Stimulated activated CD4-positive, alpha-beta T cell treated with anti-CD3 and anti-CD28 coated beads, Interleukin-4, amount 100 ng/mL, for 48 hours (primary cell): ENCODE data around the gene OBP2B.
"Not testable (repeated sequence)": the region's sequence is repeated elsewhere in the genome, so short reads cannot be mapped to it uniquely, and the experiment has no call there.

Experiments
- DNase-seq, 2 donors: peaks; one replicate each; pipeline ENCODE4 v3.0.0-alpha.2; 2020; ENCODE audit warnings: low read depth in 2 of 2

The OBP2B gene

DNA sequence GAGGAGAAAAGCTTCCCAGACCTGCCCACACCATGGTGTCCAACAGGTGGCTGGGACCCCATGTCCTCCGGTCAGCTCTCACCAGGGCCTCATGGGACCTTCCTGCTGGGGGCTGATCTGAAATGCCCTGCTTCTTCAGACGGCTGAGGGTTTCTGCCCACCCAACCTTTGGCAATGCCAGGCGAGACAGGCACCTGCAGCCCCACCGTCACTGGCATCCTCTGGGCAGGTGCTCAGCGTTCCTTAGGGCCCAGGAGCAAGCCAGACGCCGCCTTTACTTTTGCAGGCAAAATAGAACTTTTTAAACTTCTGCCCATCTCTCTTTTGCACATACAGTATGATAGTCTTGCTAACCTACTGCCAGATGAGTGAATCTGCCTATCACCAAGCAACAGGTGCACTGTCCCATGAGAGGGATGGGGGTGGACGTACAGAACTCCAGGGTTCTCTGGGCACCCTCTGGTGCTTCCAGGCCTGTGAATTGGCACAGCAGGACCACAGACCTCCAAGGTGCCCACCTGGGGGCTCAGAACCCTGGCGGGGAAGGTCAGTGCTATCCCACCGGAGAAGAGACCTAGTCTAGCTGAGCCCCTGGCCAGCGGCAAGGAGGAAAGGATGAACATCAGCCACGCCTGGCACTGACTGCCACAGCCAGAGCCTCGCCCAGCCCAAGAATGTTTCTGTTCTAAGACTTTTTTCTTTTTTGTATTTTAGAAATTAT, 7.5 kb downstream of the OBP2B start:
- no peak for DNase-seq

DNA sequence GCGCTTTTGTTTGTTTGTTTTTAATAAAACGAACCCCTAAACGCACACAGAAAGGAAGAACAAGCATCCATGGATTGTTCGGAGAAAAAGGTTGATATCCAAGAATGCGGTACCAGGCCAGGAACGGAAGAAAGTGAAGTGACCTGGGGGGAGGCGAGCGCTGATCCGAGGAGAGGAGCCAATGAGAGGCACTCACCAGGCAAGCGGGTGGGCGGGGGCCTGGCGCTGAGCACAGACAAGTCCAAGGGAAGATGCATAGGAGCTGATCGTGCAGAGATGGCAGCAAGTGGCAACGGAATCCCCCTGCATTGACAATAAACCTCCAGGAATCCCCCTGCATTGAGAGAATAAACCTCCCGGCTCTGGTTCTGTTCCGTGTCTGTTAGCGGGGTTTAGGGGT, 8.4 kb downstream of the OBP2B start:
- no peak for DNase-seq

- peak in 1 of 2 donors; percentile 38 for DNase-seq
These were observed 9.3 kb downstream of the OBP2B start for GRCh38 chr9:133199648-133200321.

DNA sequence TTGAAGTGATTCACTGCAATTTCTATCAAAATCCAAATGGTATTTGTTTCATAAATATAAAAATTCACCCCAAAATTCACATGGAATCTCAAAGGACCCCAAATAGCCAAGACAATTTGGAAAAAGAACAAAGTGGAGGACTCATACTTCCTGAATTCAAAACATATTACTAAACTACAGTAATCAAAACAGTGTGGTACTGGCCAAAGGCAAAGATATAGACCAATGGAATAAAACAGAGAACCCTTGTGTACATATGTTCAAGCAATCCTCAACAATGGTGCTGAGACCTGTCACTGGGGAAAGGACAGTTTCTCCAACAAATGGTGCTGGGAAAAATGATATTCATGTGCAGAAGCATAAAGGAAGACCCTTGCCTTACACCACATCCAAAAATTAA, 14.0 kb downstream of the OBP2B start:
- no peak for DNase-seq

DNA sequence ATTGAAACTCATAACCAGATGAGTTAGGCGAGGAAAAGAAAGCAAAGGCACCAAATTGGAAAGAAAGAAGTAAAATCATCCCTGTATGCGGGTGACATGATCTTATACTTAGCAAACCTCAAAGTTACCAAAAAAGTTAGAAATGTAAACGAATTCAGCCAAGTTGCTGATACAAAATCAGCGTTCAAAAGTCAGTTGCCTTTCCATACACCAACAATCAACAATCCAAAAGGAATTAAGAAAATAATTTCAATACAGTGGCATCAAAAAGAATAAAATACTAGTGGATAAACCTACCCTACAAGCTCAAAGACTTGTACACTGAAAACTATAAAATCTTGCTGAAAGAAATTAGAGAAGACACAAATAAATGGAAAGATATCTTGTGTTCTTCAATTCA, 14.5 kb downstream of the OBP2B start:
- DNase-seq, result no peak

GRCh38 chr9:133191989-133192388, 17.1 kb downstream of the OBP2B start:
- DNase-seq, result no peak

DNA sequence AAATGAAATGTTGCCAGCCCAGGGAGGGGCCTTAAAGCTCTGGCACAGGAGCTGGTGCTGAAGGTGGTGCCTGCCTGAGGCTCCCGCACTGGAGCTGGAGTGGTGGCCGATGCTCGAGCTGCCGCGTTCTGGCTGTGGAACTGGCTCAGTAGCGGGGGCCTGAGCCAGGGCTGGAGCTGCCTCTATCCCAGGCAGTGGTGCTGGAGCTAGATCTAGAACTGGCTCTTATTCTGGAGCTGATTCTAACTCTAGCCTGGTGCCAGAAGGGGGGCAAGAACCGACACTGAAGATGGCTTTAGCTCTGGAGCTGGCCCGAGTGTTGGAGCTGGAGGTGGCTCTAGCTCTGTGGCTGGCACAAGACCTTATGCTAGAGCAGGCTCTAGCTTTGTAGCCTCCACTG, 19.2 kb downstream of the OBP2B start:
- DNase-seq, result no peak

GRCh38 chr9:133188843-133189180, 20.2 kb downstream of the OBP2B start:
- DNase-seq, result no peak

- DNase-seq, result no peak
These were observed 20.8 kb downstream of the OBP2B start for GRCh38 chr9:133188006-133188842.

DNA sequence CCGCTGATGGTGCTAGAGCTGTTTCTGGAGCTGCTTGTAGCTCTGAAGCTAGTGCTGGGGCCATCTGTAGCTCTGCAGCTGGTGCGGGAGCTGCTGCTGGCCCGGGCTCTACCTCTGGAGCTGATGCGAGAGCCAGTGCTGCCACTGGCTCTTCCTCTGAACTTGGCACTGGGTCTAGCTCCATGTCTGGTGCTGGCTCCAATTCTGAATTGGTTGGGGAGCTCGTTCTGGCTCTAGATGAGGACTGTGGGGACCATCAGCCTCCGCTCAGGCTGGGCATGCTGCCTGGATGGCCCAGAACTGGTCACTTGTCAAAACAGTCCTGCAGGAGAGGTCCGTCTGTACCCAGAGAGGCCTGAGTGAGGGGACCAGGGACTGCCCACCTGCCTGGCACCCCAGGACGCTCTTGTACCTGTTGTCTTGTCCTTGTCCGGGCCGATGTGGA, 21.5 kb downstream of the OBP2B start:
- no peak for DNase-seq

- DNase-seq, result no peak
These were observed 22.3 kb downstream of the OBP2B start for GRCh38 chr9:133186736-133187135.

DNA sequence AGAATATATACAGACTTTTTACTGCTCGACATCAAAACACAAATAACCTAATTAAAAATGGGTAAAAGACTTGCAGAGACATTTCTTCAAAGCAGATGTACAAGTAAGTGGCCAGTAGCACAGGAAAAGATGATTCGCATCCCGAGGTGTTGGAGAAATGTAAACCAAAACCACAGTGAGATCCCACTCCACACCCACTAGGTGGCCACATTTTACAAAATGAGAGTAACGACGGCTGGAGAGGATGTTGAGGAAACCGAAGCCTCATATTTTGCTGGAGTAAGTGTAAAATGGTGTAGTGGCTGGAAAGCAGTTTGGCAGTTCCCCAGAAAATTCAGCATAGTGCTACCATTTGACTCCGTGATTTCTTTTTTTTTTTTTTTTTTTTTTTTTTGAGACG, 24.1 kb downstream of the OBP2B start:
- peak; percentile 13 to 23 for DNase-seq

DNA sequence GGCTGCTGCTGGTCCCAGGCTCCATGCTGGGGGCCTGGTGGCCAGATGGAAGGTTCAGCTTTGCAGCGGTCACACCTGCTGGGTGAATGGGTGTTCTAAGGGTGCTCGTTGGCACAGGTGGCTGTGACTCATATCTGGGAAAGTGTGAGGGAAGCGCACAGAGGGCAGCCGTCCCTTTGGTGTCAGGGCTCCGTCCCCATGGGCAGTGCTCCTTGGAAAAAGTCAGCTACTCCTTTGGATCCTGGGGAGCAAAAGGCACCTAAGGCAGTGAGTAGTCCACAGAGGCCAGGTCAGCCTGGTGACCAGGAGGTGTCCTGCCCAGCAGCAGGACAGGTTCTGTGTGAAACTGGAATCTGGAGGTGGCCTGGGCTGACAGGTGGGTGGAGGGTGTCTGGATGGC, 26.9 kb downstream of the OBP2B start:
- no peak for DNase-seq

DNA sequence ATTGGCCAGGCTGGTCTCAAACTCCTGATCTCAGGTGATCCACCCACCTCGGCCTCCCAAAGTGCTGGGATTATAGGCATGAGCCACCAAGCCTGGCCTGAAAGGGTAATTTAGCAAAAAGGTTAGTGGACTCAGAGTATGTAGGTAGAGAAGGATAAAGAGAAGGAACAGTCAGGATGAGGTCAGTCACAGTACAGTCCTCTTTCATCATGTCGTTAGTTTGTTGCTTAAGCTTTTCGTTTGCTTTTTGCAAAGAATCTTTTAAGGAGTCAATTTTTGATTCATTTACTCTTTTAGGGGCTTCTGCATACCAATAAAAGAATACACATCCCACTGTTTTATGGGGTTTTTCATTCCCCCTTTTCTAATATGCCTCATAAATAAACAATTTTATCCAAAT, 27.5 kb downstream of the OBP2B start:
- DNase-seq, result no peak

DNA sequence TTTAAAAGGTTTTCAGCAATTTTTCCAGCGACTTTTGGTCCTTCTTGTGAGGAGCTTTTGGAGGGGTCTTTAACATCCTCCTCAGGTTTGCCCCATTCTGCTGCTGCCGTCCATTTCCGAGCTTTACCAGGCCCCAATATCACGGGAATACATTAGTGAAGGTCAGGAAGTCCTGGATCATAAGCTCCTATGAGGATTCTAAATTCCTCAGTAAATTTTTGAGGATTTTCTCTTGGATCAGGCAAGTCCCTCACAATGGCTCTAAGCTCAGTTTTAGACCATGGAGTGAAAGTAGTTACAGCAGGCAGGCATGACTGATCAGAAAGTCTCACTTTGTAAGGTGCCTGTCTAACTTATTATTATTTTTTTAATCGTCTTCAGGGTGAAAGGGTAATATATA, 28.1 kb downstream of the OBP2B start:
- no peak for DNase-seq

GRCh38 chr9:133173056-133173455, 36.0 kb downstream of the OBP2B start:
- no peak for DNase-seq

- no peak for DNase-seq
These were observed 37.7 kb downstream of the OBP2B start for GRCh38 chr9:133171161-133171961.

DNA sequence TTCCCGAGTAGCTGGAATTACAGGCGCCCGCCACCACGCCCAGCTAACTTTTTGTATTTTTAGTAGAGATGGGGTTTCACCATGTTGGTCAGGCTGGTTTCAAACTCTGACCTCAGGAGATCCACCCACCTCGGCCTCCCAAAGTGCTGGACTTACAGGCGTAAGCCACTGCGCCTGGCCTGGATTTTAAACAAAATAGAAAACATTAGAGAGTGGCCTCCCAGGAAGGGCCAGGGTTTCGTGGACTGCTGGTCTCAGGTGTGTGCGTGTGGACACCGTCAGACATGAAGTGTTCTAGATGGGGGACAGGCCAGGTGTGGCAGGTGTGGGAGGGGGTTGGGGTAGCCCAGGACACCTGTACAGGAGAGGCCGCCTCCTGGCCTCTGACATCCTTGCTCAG, 38.3 kb downstream of the OBP2B start:
- DNase-seq, result no peak

- not testable (repeated sequence) for DNase-seq
These were observed 39.4 kb downstream of the OBP2B start for GRCh38 chr9:133169687-133170086.

DNA sequence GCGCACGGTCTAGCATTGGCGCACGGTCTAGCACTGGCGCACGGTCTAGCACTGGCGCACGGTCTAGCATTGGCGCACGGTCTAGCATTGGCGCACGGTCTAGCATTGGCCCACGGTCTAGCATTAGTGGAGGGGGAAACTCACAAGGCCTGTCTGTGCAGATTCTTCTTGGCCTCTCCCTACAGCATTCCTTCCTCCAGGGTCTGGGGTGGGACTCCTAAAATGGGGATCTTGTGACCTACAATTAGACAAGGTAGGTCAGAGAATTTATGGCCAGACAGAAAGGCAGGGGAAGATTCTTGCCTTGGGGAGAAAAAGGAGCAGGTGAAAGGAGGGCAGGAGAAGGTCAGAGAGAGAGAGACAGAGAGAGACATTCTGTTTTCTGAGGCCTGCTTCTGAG, 39.9 kb downstream of the OBP2B start:
- DNase-seq, result no peak

GRCh38 chr9:133168432-133168831, 40.6 kb downstream of the OBP2B start:
- no peak for DNase-seq

- DNase-seq, result no peak
These were observed 41.3 kb downstream of the OBP2B start for GRCh38 chr9:133167769-133168168.
